ENCODE measurements around the gene LUZP1.

LUZP1 gene

GRCh38 chr1:23088027-23088426, 80.6 kb downstream of the LUZP1 start:
- DNase-seq (ENCODE audit: low read depth in 2 of 3, low spot score in 1 of 3): no peak

- no peak for DNase-seq (ENCODE audit: low read depth in 2 of 3, low spot score in 1 of 3)
These were observed 83.0 kb downstream of the LUZP1 start for GRCh38 chr1:23085696-23086095.

GRCh38 chr1:23084880-23085279, 83.8 kb downstream of the LUZP1 start:
- no peak for DNase-seq (ENCODE audit: low read depth in 2 of 3, low spot score in 1 of 3)

GRCh38 chr1:23083714-23084480, 84.8 kb downstream of the LUZP1 start:
- DNase-seq (ENCODE audit: low read depth in 2 of 3, low spot score in 1 of 3): no peak

GRCh38 chr1:23081376-23081775, 87.3 kb downstream of the LUZP1 start:
- DNase-seq (ENCODE audit: low read depth in 2 of 3, low spot score in 1 of 3): no peak

- DNase-seq (ENCODE audit: low read depth in 2 of 3, low spot score in 1 of 3): no peak
These were observed 87.8 kb downstream of the LUZP1 start for GRCh38 chr1:23080885-23081284.

- DNase-seq (ENCODE audit: low read depth in 2 of 3, low spot score in 1 of 3): no peak
These were observed 89.6 kb downstream of the LUZP1 start for GRCh38 chr1:23079025-23079424.

GRCh38 chr1:23074012-23074411, 94.6 kb downstream of the LUZP1 start:
- DNase-seq (ENCODE audit: low read depth in 2 of 3, low spot score in 1 of 3): no peak

GRCh38 chr1:23069675-23070074, 99.0 kb downstream of the LUZP1 start:
- no peak for DNase-seq (ENCODE audit: low read depth in 2 of 3, low spot score in 1 of 3)

- no peak for DNase-seq (ENCODE audit: low read depth in 2 of 3, low spot score in 1 of 3)
These were observed 99.5 kb downstream of the LUZP1 start for GRCh38 chr1:23069149-23069548.

GRCh38 chr1:23066075-23066474, 102.6 kb downstream of the LUZP1 start:
- DNase-seq (ENCODE audit: low read depth in 2 of 3, low spot score in 1 of 3): no peak

GRCh38 chr1:23065385-23065784, 103.3 kb downstream of the LUZP1 start:
- DNase-seq (ENCODE audit: low read depth in 2 of 3, low spot score in 1 of 3): no peak

GRCh38 chr1:23062271-23062670, 106.4 kb downstream of the LUZP1 start:
- DNase-seq (ENCODE audit: low read depth in 2 of 3, low spot score in 1 of 3): no peak

GRCh38 chr1:23057301-23057700, 111.4 kb downstream of the LUZP1 start:
- DNase-seq (ENCODE audit: low read depth in 2 of 3, low spot score in 1 of 3): no peak

GRCh38 chr1:23051290-23051909, 117.3 kb downstream of the LUZP1 start:
- no peak for DNase-seq (ENCODE audit: low read depth in 2 of 3, low spot score in 1 of 3)

GRCh38 chr1:23050201-23050600, 118.5 kb downstream of the LUZP1 start:
- DNase-seq (ENCODE audit: low read depth in 2 of 3, low spot score in 1 of 3): no peak

GRCh38 chr1:23044035-23044434, 124.6 kb downstream of the LUZP1 start:
- no peak for DNase-seq (ENCODE audit: low read depth in 2 of 3, low spot score in 1 of 3)

- DNase-seq (ENCODE audit: low read depth in 2 of 3, low spot score in 1 of 3): no peak
These were observed 128.1 kb downstream of the LUZP1 start for GRCh38 chr1:23040509-23040908.

- no peak for DNase-seq (ENCODE audit: low read depth in 2 of 3, low spot score in 1 of 3)
These were observed 129.3 kb downstream of the LUZP1 start for GRCh38 chr1:23039308-23039826.

GRCh38 chr1:23037081-23037740, 131.4 kb downstream of the LUZP1 start:
- no peak for DNase-seq (ENCODE audit: low read depth in 2 of 3, low spot score in 1 of 3)

- no peak for DNase-seq (ENCODE audit: low read depth in 2 of 3, low spot score in 1 of 3)
These were observed 132.7 kb downstream of the LUZP1 start for GRCh38 chr1:23035823-23036452.
